ENCODE data around the gene XYLT1.

DNA sequence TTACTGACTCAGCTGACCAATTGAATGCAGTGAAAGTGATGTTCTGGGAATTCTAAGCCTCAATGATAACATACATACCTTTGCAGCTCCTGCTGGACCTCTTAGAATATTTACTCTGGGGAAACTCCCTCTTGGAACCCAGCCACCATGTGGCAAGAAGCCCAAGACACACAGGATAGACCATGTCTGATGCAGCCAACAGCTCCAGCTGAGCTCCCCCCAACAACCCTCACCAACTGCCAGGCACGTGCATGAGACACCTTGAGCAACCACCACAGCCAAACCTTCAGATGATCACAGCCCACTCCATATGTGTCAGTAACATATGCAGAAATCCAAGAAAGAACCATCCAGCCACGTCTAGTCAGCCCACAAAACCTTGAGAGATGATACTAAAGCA, 53.0 kb downstream of the XYLT1 start:
- TF ChIP-seq CTCF (IDR thresholded peaks at IDR 0.05) (no peak), ZFX (IDR thresholded peaks at IDR 0.05; ENCODE audit: borderline replicate concordance) (no peak)
